GM23338 (cell line): ENCODE data around the gene MAN1A2.

ENCODE experiments used
- CREB1 ChIP-seq: fragments of 250-450 bp; sonication (Bioruptor Pico); IDR thresholded peaks from 2 replicates; pipeline ENCODE4 v1.5.0; 2020; ENCODE audit warnings: low read depth, mild to moderate bottlenecking, moderate library complexity
- CTCF ChIP-seq, 2 experiments: fragments of 200-600 bp in 1 of 2; sonication (generic) in 1 of 2; conservative IDR thresholded peaks; 2 replicates each; pipeline versions ENCODE4 v1.5.1 to v1.6.1; 2016 to 2017; ENCODE audit warnings: antibody characterized with exemption in 2 of 2, low read depth in 2 of 2, mild to moderate bottlenecking in 2 of 2, moderate library complexity in 1 of 2
- ETS1 ChIP-seq: IDR thresholded peaks from 2 replicates; pipeline ENCODE4 v1.6.1; 2016; ENCODE audit warnings: antibody characterized with exemption
- EZH2 ChIP-seq: fragments of 200-600 bp; sonication (generic); IDR thresholded peaks from one replicate; pipeline ENCODE4 v1.8.0; 2017; ENCODE audit warnings: antibody characterized with exemption, mild to moderate bottlenecking, low read depth; ENCODE audit not compliant: unreplicated experiment
- EZH2phosphoT487 ChIP-seq: fragments of 200-600 bp; sonication (generic); IDR thresholded peaks from one replicate; pipeline ENCODE4 v1.8.1; 2018; ENCODE audit warnings: antibody characterized with exemption; ENCODE audit not compliant: unreplicated experiment
- JUNB ChIP-seq: IDR thresholded peaks from one replicate; pipeline ENCODE4 v1.6.1; 2016; ENCODE audit warnings: antibody characterized with exemption; ENCODE audit not compliant: unreplicated experiment
- POLR2AphosphoS5 ChIP-seq: IDR thresholded peaks from 2 replicates; pipeline ENCODE4 v1.6.1; 2016; ENCODE audit warnings: antibody characterized with exemption, low read depth
- REST ChIP-seq: IDR thresholded peaks from one replicate; pipeline ENCODE4 v1.6.1; 2018; ENCODE audit warnings: antibody characterized with exemption; ENCODE audit not compliant: unreplicated experiment
- STAT1 ChIP-seq: IDR thresholded peaks from one replicate; pipeline ENCODE4 v1.6.1; 2016; ENCODE audit warnings: antibody characterized with exemption; ENCODE audit not compliant: unreplicated experiment
- ZNF114 ChIP-seq: fragments of 250-450 bp; sonication (Bioruptor Pico); IDR thresholded peaks from 2 replicates; pipeline ENCODE4 v1.5.0; 2020; ENCODE audit warnings: mild to moderate bottlenecking, moderate library complexity
- ZNF331 ChIP-seq: fragments of 250-450 bp; sonication (Bioruptor Pico); IDR thresholded peaks from 2 replicates; pipeline ENCODE4 v1.5.0; 2020; ENCODE audit warnings: low read depth, mild to moderate bottlenecking, moderate library complexity
- ZNF462 ChIP-seq: fragments of 250-450 bp; sonication (Bioruptor Pico); IDR thresholded peaks from 2 replicates; pipeline ENCODE4 v1.5.0; 2020; ENCODE audit warnings: mild to moderate bottlenecking, moderate library complexity

GRCh38 chr1:117553471-117553870 lies 186.2 kb downstream of the MAN1A2 start:
- TF ChIP-seq CTCF (conservative IDR thresholded peaks at IDR 0.05; ENCODE audit: low read depth in 2 of 2) (no peak), CREB1 (CRISPR knock-in tag) (no peak), ETS1 (no peak), JUNB (no peak), REST (no peak), ZNF462 (CRISPR knock-in tag) (no peak), POLR2AphosphoS5 (no peak), EZH2phosphoT487 (no peak), ZNF331 (CRISPR knock-in tag) (no peak), EZH2 (no peak), STAT1 (no peak), ZNF114 (CRISPR knock-in tag) (no peak)
